SH-SY5Y (cell line): ENCODE data around the gene ENKD1.

ENCODE experiments used
- GATA2 ChIP-seq: IDR thresholded peaks from 2 replicates; pipeline ENCODE4 v1.6.1; 2011; ENCODE audit warnings: mild to moderate bottlenecking, low read depth, low read length
- GATA3 ChIP-seq: IDR thresholded peaks from 2 replicates; pipeline ENCODE4 v1.6.1; 2011; ENCODE audit warnings: low read depth, mild to moderate bottlenecking, low read length, moderate library complexity

DNA sequence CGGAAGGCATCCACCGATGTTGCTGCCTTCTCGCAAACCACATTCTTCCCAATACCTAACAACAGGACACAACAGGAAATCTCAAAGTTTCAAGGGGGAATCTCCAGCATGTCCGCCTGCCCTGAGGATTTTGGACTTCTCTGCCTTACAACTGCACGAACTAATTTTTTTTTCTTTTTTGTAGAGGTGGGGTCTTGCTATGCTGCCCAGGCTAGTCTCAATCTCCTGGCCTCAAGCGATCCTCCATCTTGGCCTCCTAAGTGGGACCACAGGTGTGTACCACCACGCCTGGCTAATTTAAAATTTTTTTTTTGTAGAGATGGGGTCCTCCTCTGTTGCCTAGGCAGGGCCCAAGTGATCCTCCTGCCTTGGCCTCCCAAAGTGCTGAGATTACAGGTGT lies 9.4 kb upstream of the ENKD1 start:
- TF ChIP-seq GATA2, result no peak
- TF ChIP-seq GATA3, result no peak
